OCI-LY7 (cell line): Measurements from ENCODE around the gene DCST2.

ENCODE experiments used
- CTCF ChIP-seq: fragments of 200-600 bp; sonication (generic); conservative IDR thresholded peaks from 2 replicates; pipeline ENCODE4 v1.5.1; 2014; ENCODE audit warnings: mild to moderate bottlenecking, antibody characterized with exemption, low read length, moderate library complexity, mixed read lengths
- EZH2phosphoT487 ChIP-seq: fragments of 200-600 bp; sonication (generic); IDR thresholded peaks from 2 replicates; pipeline ENCODE4 v1.6.1; 2018; ENCODE audit warnings: low read depth, borderline replicate concordance, mild to moderate bottlenecking, mixed run types, antibody characterized with exemption, low read length, moderate library complexity, mixed read lengths

- no peak for TF ChIP-seq EZH2phosphoT487
- no peak for TF ChIP-seq CTCF
These were observed 28.6 kb upstream of the DCST2 start for GRCh38 chr1:155062151-155062686.
